Fibroblast of mammary gland (primary cell): ENCODE measurements around the gene PDGFA.
A peak's percentile ranks its signal among the peaks of the same experiment; 100 is the strongest.

Experiments used
- DNase-seq: peaks from one replicate; pipeline ENCODE4 v3.0.0-alpha.2; 2010; ENCODE audit warnings: low read depth
- H3K4me3 ChIP-seq: 2 replicates; pipeline ENCODE4 v1.5.1; 2011; ENCODE audit warnings: low read depth, mild to moderate bottlenecking, low read length, moderate library complexity; ENCODE audit not compliant: control insufficient read depth
- TF ChIP-seq, protein P1 (sequence below): conservative IDR thresholded peaks from 2 replicates; pipeline ENCODE4 v1.5.1; 2011; ENCODE audit warnings: low read depth, low read length, inconsistent platforms; ENCODE audit not compliant: control insufficient read depth, insufficient read depth

PDGFA gene

GRCh38 chr7:475425-475728 lies 44.3 kb downstream of the PDGFA start:
- H3K4me3 ChIP-seq: no peak overlapping the region
- TF ChIP-seq, protein P1, sequence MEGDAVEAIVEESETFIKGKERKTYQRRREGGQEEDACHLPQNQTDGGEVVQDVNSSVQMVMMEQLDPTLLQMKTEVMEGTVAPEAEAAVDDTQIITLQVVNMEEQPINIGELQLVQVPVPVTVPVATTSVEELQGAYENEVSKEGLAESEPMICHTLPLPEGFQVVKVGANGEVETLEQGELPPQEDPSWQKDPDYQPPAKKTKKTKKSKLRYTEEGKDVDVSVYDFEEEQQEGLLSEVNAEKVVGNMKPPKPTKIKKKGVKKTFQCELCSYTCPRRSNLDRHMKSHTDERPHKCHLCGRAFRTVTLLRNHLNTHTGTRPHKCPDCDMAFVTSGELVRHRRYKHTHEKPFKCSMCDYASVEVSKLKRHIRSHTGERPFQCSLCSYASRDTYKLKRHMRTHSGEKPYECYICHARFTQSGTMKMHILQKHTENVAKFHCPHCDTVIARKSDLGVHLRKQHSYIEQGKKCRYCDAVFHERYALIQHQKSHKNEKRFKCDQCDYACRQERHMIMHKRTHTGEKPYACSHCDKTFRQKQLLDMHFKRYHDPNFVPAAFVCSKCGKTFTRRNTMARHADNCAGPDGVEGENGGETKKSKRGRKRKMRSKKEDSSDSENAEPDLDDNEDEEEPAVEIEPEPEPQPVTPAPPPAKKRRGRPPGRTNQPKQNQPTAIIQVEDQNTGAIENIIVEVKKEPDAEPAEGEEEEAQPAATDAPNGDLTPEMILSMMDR: no peak

GRCh38 chr7:474605-475424 lies 44.8 kb downstream of the PDGFA start:
- DNase-seq: no peak
- no peak overlapping the region for H3K4me3 ChIP-seq
- TF ChIP-seq, protein P1: no peak

More at GRCh38 chr7:475425-475728, 44.3 kb downstream of the PDGFA start:
- DNase-seq: no peak

GRCh38 chr7:473870-474604 lies 45.6 kb downstream of the PDGFA start:
- TF ChIP-seq, protein P1: no peak
- no peak for DNase-seq
- no peak overlapping the region for H3K4me3 ChIP-seq

DNA sequence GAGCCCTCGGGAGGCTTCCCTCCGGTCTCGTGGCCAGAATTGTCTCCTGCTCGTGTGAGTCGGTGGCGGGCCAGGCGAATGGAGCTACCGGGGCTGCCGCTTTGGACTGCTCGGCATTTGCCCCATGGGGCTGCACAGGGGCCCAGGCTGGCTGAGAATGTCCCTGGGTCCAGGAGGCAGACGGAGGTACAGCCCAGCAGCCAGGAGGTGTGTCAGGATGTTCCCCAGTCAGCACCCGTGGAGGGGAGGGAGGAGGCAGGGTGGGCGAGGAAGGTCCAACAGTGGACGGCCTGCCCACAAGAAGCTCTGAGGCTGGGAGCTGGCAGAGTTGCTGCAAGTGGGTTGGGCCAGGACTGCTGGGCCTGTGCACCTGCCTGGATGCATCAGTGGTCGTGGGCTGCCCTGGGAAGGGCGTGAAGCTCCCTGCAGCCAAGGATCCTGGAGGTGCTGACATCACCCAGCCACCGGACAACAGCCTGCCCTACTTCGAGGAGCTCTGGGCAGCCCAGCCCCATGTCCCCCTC lies 46.4 kb downstream of the PDGFA start:
- no peak overlapping the region for H3K4me3 ChIP-seq
- TF ChIP-seq, protein P1: no peak
- no peak for DNase-seq

- TF ChIP-seq, protein P1: no peak
- DNase-seq: no peak
- H3K4me3 ChIP-seq: no peak overlapping the region
These were observed 47.0 kb downstream of the PDGFA start for GRCh38 chr7:472640-472957.

DNA sequence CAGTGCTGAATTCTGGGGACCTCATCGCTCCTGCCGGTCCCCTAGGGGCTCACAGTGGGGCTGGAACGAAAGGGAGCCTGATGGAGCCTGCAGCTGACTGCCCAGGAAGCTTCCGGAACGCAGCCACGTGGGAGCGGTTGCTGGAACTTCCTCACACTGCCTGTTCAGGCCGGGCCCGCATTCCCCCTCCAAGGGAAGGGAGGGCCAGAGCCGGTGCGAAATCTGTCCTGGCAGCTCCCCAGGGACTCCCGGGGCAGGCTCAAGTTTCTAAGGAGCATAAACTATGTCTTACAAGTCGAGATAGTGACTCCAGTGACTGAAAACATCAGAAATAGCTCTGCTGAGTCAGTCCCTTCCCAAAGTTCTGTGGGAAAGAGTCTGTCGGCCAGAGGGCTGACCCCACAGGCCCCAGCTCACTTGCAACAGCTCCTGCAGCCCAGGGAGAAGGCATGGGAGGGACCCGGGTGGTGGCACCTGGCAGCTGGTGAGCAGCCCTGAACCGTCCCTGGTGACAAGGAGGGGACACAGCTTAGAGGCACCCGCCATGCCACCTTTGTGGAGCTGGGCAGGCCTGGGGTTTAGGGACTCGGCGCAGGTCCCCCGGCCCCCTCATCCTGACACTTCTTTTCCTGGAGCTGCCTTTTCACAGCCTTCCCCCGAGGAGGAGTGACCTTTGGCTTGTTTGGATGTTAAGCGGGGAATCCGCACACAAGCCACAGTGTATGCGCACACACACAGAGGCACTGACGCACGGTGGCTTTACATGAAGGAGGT lies 47.6 kb downstream of the PDGFA start:
- TF ChIP-seq, protein P1: no peak
- DNase-seq: peak; percentile 86
- no peak overlapping the region for H3K4me3 ChIP-seq
